HG02970 (cell line): ENCODE data around the gene GALK2.
"Not testable (repeated sequence)": the region's sequence is repeated elsewhere in the genome, so short reads cannot be mapped to it uniquely, and the experiment has no call there.

Experiments
- ATAC-seq: cut with Tn5 transposase; IDR thresholded peaks from one replicate; pipeline ENCODE4 v1.9.1; 2021; ENCODE audit warnings: mild to moderate bottlenecking, moderate library complexity, moderate number of reproducible peaks; ENCODE audit not compliant: unreplicated experiment, low FRiP score

The GALK2 gene

DNA sequence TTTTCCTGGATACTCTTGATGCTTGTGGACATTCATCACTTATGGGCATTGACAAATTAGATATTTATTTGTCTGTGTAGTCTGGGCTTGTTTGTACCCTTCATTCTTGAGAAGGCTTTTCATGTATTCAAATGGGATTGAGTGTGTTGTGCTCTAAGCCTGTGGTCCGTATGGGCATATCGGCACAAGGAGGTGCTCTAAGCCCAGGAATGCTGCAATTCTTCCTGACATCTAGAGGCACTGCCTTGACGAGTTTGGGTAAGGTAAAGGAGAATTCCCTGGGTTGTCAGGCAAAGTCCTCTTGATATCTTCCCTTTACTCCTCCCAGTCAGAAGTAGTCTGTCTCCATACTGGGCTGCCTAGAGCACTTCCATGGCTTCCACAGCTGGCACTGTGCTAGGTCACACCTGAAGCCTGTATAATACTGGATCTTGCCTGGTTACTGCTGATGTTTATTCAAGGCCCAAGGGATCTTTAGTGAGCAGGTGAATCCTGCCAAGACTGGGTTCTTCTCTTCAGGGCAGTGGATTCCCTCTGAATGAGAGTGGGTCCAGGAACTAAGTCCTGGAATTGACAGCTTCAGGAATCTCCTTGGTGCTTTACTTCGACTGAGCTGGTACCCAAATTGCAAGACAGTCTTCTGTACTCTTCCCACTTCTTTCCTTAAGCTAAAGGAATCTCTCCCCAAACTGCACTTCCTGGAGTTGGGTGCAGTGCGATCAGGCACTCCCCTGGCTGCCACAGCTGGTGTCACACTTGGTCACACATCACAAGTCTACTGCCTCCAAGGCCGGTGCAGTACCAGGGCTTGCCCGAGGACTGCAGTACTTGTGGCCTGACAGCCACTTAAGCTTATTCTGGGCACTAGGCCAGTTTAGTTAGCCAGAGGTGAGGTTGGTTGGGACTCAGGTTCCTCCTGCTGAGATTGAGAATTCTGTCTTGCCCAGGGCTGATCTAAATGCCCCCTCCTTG is 46.0 kb downstream of the GALK2 start:
- ATAC-seq = peak; percentile 88

DNA sequence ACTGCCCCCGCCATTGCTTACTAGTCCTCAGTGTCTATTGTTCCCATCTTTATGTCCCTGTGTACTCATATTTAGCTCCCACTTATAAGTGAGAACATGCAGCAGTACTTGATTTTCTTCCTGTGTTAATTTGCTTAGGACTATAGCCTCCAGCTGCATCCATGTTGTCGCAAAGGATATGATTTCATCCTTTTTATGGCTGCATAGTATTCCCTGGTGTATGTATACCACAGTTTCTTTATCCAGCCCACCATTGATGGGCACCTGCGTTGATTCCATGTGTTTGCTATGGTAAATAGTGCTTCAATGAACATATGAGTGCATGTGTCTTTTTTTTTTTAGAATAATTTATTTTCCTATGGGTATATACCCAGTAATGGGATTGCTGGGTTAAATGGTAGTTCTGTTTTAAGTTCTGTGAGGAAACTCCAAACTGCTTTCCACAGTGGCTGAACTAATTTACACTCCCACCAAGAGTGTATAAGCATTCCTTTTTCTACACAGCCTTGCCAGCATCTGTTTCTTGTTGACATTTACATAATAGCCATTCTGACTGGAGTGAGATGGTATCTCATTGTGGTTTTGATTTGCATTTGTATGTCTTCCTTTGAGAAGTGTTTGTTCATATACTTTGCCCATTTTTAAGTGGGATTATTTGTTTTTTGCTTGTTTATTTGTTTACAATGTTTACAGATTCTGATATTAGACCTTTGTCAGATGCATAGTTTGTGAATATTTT is 53.7 kb downstream of the GALK2 start:
- ATAC-seq = no peak

DNA sequence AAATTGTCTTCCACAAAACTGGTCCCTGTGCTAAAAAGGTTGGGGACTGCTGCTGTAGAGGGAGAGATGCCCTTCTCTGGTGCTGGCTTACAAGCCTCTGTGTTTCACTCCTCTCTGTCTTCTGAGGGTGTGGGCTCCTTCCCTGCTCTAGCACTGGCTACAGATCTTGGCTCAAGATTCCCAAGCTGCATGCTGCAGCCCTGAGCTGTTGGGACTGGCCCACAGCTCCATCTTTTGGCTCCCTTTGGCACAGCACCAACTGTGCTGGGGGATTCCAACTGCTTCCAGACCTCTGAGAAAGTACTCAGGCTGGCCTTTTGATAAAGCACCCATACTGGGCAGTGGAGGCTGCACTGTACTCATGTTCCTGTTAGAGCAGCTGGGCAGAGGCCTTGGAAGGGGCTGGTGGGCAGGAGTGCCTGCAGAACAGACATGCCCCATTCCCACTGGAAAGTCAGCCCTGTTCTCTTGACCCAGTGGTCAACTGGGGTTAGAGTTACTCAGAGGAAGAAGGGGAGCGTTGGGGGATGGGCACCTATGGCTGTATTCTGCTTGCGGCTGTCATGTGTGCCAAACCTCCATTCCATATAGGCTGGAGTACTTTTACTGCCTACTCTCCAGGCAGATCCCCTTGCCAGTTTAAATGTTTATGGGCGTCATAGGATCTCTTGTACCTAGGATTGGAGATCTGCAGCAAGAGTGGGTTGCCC is 55.7 kb downstream of the GALK2 start:
- ATAC-seq = no peak

DNA sequence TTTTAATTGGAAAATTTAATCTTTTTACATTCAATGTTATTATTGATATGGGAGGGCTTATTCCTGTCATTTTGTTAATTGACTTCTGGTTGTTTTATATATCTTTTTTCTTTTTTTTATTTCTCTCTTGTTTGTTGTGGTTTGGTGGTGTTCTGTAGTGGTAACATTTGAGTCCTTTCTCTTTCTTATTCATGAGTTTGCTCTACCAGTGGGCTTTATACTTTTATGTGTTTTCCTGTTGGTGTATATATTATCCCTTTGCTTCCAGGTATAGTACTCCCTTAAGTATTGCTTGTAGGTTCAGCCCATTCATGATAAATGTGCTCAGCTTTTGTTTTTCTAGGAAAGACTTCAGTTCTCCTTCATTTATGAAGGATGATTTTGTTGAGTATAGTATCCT is 57.6 kb downstream of the GALK2 start:
- ATAC-seq = no peak

DNA sequence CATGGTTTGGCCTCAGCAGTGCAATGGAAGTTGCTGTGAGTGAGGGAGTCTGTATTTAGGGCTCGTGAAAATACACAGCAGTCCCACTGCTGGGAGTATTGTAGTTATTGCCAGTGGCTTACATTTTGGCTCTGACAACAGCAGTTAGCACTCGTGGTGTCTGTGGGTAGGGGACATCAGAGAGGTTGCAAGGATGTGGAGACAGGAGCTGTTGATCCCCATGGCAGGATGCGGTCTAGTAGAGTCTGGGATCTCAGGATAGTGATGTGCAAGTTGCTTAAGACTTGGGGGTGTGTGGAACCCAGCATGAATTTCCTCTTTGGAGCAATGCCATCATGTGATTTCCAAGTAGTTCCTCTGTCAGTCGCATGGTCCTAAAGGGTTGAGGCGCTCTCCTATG is 59.9 kb downstream of the GALK2 start:
- ATAC-seq = no peak

DNA sequence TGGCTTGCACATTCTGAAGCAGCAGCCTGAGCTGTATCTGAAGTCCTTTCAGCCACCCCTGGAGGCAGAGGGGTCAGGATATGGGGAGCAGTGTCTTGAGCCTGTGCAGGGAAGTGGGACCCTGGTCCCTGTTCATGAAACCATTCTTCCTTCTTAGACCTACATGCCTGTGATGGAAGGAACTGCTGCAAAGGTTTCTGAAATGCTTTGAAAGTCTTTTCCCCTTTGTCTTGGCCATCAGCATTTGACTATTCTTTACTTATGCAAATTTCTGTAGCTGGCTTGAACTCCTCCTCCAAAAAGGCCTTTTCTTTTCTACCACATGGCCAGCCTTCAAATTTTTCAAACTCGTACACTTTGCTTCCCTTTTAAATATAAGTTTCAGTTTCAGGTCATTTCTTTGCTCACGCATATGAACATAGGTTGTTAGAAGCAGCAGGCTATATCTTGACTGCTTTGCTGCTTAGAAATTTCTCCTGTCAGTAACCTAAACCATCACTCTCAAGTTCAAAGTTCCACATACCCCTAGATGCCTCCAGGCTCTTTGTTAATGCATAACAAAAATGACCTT is 62.3 kb downstream of the GALK2 start:
- ATAC-seq = no peak

DNA sequence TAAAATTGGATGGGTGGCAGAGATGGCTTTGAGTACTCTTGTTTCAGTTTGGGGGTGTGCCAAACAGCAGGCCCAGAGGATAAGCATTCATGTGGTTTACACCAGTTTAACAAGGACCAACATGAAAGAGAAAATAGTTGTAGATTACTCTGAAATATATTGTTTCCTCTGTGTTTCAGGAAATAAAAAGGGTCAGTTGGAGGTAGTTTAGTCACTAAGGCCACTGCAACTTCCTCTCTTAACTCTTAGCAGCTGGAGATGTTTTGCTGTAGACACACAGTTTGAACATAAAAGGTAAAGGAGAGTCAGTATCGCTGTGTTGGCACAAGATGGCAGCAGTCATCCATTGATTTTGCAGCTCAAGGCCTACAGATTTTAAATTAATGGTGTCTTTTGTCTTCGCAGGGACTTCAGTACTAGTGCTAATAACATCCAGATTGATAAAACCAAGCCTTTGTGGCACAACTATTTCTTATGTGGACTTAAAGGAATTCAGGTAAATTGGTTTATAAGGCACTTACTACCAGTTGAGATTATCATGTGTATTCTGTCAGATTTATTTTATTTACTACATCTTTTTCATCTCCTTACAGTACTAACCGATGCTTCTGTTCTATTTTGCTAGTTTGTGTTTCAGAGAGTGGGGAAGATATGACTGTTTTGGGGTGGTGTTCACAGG is 65.5 kb downstream of the GALK2 start:
- ATAC-seq = no peak

DNA sequence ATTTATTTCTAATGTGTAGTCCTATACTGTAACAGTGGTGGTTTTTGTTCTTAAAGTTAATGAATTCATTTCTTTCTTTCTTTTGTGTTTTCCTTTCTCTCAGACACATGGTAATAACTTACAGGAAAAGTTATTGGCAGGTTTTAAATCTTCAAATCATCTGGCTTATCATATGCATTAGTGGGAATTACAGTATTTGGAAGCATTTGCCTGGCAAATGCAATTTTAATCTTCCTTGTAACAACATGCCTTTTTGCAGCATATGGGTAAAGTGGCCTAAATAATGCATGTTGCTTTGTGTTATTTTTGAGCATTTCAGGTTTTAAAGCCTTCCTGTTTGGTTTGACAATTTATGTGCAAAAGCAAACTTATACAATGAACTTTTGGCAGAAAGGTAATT is 66.8 kb downstream of the GALK2 start:
- no peak for ATAC-seq

DNA sequence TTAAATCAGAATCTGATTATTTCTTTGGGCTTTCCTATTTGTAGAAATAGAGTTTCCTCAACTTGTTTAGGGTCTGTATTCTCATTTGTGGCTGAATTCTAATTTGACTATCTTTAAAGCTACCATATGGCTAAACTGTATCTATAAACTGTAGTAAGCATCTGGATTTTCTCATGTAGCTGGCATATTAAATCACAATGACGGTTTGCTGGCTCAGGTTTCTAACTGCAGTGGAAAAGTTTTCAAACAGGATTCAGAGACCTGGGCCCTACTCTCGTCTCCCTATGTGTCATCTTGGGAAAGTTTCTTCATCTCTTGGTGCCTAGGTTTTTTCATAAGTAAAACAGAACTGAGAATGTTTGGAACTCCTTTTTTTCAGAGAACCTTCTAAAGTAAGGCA is 68.3 kb downstream of the GALK2 start:
- ATAC-seq = no peak

DNA sequence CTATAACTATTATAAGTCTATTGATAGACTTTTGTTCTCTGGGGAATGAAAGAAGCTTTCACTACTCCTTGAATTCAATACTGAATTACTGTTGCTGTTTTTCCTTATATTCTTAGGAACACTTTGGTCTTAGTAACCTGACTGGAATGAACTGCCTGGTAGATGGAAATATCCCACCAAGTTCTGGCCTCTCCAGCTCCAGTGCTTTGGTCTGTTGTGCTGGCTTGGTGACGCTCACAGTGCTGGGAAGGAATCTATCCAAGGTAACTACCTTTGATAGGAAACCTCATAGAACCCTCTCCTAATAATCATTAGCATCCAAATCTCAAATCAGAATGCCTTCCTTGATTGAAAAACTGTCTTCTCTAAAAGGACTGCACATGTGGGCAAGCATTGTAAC is 69.1 kb downstream of the GALK2 start:
- ATAC-seq = no peak

DNA sequence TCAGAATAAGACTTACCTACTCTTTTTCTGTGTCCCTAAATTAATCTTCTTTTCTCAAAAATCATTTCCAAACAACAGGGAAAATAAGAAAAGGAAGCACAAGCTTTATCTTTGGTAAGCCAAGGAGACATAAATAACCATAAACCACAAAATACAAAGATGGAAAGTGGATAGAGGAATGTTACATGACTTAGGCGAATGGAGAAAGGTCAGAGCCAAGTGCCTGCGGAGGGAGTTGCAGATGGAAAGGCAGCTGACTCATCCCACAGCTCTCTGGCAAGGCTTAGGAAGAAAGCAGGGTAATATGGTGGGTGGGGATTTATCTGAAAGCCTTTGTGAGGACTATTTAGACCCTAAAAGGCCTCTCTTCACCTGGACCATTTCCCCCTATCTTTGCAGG is 72.8 kb downstream of the GALK2 start:
- no peak for ATAC-seq

DNA sequence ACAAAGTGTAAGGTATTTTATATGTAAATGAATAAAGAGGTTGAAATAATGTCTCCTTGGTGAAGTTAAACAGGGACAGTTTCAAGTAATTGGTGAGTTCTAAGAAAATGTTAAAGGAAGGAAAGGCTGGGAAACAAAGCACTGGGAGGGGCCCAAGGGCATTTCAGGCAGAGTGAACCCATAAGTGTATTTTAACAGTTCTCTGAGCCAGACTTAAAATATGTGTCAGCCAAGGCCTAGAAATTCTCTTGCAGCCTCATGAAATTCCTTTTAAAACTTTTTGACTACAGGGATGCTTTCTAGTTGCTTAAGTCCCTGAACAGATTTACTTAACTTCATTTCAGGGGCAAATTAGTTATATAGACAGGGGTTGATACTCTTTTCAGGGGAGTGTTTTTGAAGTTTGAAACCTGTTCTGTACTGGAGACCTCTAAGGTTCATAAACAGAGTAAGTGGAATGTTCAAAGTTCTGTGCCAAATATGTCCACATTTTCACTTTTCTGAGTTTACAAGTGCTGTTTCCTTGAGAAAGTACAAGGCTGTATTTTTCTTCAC is 77.6 kb downstream of the GALK2 start:
- ATAC-seq = no peak

DNA sequence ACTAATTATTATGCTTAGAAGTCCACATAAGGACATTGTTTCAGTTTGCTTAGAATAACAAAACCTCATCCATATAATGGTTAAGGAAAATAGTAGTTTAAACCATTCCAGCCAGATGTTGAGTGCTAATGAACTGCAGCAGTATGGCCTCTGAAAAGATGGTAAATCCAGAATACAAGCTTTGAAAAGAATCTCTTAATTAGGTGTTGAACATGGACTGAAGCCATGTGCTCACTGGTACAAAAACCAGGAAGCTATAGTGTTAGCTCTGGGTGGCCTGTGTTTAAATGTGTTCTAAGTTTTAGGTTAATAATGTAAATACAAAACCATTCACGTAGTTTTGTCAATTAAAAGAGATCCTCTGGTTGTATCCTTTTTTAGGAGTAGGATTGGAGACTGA is 78.2 kb downstream of the GALK2 start:
- no peak for ATAC-seq

DNA sequence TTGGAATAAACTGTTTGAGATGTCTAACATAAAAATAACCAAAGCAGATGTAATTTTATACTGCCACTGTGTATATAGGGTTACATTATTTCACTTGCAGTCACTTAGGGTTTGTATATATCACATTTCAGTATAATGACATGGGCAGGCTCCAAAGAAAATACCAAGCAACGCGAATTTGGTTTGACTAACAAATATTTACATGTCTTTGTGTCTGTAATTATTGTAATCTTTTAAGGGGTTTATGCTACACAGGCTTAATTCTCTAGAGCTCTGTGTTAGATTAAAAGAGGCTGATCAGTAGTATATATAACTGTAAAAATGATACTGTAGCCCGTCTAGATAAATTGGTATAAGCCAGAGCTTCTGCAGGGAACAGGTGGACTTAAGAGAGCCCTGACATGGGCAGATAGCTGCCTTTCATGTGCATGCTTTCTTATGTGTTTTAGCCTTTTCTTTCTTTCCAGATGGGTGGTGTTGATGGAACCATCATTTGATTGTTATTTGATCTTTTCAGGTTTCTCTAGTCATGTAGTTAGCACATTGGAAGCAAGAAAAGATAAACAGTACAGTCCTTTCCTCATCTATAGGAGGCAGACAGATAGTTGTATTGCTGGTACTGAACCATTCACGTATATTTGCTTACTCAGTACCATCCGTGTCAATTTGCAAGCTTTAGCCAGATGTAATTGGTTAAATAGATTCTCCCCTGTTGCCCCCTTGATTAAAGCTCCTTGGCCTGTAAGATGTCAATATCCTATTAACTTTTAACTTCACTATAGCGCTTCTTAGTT is 86.1 kb downstream of the GALK2 start:
- ATAC-seq = no peak

DNA sequence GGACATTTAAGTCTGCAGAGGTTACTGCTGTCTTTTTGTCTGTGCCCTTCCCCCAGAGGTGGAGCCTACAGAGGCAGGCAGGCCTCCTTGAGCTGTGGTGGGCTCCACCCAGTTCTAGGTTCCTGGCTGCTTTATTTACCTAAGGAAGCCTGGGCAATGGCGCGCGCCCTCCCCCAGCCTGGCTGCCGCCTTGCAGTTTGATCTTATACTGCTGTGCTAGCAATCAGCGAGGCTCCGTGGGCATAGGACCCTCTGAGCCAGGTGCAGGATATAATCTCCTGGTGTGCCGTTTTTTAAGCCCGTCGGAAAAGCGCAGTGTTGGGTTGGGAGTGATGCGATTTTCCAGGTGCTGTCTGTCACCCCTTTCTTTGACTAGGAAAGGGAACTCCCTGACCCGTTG is 95.1 kb downstream of the GALK2 start:
- ATAC-seq = not testable (repeated sequence)

DNA sequence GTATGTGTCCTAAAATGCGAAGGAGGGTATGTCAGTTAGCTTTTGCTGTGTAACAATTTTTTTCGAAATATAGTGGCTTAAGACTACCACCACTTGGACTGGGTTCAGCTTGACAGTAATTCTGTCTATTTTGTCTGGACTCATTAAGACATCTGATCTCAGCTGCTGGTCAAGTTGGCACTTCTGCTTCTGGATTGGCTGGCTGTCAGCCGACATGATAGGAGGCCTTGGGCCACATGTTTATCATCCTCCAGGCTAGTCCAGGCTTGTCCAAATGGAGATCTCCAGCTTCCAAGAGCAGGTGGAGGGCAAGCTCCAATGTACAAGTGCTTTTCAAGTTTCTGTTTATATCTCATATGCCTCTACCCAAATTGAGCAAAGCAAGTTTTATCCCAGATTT is 95.9 kb downstream of the GALK2 start:
- no peak for ATAC-seq

DNA sequence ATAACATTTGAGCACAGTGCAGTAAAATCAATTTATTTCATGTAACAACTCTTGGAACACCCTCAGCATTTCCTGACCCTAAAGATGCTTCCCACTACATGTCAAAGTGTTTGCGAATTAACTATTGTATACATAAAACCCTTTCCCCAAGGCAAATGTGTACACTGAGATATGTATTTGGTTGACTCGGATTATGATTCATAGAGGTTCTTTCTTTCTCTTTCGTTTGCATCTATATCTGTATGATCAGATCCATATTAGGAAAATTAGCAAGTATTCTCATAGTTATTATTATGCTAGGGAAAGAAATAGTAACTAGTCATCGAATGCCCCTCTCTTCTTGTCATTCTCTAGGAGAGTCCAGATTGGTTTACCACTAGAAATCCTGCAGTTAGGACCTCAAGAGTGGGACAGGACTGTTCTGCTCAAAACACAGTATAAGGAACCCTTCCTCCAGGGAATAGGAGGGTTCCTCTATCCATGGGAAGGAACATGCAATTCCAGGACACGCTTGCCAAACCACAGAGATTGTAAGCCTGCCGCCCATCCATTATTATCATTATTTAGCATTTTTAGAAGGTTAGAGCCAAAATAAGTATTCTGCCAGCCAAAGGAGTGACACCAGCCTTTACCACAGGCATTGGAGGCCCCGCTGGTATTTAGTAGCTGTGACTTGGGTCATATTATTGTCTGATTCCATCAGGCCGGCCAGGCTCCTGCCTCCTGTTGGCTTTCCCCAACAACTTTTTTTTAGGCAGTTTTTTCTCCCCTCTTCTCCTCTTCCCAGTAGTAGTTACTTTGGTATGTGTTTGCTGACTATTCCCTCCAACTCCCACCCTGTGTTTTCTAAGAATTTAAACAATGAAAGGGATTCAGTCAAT is 100.7 kb downstream of the GALK2 start:
- no peak for ATAC-seq

DNA sequence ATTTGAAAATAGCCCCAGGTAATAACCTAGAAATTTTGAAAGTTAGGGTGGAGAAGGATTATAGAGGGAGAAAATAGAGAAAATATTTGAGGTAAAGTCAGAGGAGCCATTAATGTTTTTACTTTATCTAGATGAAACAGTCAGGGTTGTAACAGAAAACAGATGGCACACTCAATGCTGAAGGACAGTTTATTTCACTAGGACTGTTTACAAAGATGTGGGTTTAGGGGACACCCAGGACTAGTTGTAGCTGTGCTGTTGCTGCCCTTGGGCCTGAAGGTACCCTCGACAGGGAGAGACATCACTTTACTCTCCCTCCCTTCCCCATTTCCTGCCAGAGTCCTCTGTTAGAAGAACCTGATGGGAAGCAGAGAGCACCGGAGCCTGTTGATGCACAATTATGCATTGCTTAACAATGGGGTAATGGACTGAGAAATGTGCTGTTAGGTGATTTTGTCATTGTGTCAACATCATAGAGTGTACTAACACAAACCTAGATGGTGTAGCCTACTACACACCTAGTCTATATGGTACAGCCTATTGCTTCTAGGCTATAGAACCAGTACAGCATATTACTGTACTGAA is 103.8 kb downstream of the GALK2 start:
- ATAC-seq = no peak
